Globus pallidus (tissue), 1 donor: ENCODE data around the gene TECPR2.
"Not testable (repeated sequence)": the region's sequence is repeated elsewhere in the genome, so short reads cannot be mapped to it uniquely, and the experiment has no call there.

Experiments used
- DNase-seq: peaks from one replicate; pipeline ENCODE4 v3.0.0-alpha.2; 2015; ENCODE audit warnings: low spot score

Gene TECPR2

DNA sequence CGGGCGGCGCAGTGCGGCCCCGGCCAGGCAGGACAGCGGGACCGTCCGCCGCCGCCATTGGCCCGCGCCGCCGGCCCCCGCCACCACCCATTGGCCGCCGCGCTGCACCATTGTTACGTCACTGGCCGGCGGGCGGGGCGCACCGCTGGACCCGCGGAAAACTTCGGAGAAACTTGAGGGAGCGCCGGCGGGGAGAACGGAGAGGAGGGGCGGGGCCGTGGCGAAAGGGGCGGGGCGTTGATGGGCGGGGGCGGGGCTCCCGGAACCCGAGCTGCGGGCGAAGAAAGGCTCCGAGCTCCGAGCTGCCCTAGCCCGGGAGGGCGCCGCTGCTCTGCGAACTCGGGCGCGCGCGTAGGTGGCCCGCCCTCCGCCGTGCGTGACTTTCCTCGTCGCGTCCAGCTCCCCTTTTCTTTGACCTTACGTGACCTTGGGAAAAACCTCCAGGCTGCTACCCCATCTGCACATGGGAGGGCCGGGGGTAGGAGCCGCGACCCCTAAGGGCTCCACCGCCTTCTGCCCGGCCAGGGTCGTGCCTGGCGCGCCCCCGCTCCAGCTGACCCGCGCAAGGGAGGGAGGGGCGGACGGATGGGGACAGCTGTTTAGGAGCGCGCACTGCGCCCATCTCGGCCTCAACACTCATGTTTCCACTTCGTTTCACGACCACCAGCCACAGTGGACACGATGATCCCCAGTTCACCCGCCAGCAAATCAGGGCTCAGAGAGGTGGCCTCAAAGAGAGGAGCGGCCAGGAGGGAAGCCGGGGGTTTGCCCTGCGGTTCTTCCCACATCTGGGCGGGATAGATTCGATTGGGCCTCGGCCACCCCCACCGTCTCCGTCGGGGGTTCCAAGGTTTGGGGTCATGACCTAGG lies 147.2 kb downstream of the TECPR2 start, which contains the start of gene ANKRD9:
TSS of gene ANKRD9 (minus strand) at position 31 of the 870 bp plus-strand sequence. CDS start 1,887 bp downstream, outside the sequence.
- peak; percentile 83 for DNase-seq

DNA sequence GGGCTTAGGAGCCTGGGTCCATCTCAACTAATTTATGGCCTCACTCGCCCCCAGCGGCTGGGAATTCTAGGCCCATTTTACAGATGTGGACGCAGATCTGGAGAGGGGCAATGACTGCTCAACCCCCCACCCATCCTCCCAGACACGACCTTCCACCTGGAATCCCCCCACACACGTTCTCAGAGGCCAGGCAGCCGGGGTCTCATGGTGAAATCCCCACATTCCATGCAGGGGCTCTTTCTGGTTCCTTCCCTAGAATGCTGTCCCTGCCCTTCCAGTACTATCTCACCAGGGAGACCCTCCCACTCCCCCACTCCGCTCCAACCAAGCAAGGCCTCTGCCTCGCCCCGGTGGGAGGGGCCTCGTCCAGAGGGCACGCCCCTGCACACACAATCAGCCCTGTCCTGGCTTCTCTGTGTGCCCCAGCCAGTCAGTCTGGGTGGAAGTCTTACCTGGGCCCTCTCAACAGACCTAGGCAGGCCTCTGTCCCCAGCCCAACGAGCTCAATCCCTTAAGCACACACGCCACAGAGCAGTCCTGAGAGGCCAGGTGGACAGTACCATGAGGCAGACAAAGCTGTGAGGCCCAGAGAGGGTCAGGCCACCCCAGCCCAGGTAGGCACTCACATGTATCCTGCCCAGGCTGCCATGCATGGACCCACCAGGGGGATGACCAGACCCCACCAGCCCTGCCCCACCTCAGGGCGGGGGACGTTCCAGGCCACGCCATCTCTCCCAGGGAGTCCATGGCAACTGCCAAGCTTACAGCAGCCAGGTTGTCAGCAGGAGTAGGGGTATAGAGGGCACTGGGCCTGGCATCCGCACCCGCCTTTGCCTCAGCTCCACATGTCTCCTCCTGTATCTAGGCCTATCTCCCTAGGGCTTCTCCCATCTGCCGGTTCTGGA lies 148.1 kb downstream of the TECPR2 start:
- no peak for DNase-seq

DNA sequence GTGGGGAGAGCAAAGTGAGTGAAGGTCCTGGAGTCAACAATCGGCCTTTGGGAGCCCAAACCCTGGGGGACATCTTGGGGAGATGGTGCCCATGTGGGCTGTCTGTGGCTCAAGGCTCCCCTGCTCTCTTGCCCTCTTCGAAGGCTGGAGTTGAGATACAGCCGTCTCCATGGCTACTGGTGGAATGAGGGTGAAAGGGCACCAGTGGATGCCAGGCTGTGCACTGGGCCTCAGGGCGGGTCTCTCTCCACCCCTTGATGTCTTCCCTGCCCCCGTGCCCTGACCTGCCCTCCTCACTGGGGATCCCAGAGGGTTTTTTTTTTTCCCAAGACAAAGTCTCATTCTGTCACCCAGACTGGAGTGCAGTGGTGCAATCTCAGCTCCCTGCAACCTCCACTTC lies 148.8 kb downstream of the TECPR2 start:
- no peak for DNase-seq

DNA sequence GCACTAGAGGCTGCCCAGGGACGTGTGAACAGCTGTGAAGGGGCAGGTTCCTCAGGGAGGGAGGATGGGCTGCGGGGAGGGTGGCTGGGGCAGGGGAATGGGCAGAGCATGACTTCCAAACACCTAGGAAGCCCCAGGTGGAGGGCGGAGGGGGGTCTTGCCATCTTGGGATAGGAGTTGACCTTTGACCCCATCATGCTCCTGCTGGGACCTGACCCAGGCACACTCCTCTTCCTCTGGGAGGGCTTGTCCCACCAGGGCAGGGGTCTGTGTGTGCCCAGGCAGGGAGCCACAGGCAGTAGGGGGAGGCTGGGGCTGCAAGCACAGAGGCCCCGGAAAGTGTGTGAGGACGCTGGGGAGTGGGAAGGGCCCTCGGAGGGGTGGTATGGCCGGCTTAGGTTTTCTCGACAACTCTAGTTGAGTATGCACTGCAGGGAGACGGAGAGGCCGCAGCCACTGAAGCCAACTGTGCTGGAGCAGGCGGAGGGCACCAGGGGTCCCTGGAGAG lies 150.1 kb downstream of the TECPR2 start:
- no peak for DNase-seq

DNA sequence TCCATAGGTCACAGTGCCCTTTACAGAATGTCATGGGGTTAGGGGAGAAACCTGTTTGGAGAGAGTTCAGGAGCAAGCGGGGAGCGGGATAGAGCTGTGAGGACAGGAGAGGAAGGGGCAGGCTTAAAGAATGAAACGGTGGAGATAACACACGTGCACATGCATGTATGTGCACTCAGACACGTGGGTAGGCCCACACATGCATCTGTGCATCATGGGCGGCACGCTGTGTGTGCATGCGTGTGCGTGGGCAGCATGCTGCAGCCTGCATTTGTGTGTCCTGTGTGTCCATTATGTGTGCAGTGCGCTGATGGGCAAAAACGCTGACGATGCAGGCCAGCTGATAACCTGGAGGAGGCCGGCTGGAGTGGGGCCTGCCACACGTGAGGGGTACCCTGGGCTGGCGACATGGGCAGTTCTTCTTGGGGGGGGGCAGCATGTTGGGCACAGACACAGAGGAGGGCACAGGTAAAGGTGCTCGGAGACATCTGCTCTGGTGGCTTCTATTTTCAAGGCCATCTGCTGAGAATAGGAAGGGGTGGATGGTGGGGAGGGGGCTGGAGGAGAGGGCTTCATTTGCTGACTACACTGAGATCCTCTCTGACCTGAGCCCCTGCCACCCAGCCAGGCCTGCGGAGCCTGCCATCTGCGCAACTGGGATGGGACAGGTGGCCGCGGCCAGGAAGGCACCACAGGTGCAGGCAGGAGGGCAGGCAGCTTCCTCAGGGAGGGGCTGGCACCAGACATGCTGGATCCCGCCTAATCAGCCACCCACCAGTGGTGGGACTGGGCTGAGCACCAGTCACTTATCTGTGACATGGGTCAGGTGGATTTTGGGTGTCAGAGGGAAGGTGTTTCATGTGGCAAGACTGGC lies 151.4 kb downstream of the TECPR2 start:
- DNase-seq = no peak

DNA sequence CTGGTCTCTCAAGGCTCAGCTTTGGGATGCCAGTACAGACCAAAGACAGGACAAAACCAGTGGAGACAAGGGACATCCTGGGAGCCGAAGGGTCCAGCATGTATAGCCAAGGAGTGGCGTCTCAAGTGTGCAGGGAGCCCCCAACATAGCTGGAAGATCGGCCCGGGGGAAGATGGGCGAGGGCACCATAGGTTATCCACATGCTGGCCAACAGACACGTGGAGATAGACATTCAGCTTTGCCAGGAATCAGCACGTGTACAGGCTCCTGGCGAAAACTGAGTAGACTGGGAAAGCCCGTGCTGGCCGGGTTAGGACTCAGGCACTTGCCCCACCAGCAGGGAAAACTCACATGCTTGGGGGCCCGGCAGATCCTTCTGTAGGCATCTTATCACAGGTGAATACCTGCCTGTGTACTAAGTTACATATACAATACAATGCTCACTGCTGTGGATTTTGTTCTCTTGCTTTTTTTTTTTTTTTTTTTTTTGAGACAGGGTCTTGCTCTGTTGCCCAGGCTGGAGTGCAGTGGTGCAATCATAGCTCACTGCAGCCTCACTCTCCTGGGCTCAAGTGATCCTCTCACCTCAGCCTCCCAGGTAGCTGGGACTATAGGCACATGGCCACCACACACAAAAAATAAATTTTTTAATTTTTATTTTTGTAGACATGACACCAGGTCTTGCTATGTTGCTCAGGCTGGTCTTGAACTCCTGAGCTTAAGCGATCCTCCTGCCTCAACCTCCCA lies 152.4 kb downstream of the TECPR2 start:
- DNase-seq = no peak

DNA sequence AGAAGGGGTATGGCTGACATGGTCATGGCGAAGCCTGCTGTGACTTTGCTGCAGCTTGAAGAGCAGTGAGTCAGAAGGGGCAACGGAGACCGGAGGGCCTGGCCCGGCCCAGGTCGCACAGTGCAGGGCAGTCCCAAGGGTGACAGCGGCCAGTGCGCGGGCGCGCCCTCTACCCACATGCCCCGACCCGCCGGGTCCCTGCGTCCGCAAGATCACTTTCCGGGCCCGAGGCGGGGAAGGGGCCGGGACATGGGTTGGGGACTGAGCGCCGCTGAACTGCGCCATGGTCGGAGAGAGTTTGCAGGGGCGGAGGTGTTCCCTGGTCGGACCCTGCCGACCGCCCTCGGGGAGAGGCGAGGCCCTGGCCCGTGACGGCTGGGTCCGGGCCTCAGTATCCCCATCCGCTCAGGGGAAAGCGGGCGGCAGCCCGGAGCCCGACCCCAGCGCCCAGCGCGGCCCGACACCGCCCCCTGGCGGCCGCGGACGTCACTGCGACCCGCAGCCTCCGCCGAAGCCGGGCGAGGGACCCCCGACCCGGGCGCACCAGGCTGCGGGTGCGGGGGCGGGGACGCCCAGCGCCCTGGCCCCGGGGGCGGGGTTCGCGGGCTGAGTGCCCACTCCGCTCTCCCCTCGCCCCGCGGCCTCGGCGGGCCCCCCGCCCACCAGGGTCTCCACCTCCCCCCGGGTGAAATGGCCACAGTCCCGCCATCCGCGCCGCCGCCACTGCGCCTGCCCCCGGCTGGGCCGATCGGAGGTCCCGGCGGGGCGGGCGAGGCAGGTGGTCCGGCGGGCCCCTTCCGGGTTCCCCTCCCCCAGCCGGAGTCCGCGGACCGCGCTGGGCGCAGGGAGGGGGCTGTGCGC lies 154.0 kb downstream of the TECPR2 start:
- peak; percentile 41 for DNase-seq

DNA sequence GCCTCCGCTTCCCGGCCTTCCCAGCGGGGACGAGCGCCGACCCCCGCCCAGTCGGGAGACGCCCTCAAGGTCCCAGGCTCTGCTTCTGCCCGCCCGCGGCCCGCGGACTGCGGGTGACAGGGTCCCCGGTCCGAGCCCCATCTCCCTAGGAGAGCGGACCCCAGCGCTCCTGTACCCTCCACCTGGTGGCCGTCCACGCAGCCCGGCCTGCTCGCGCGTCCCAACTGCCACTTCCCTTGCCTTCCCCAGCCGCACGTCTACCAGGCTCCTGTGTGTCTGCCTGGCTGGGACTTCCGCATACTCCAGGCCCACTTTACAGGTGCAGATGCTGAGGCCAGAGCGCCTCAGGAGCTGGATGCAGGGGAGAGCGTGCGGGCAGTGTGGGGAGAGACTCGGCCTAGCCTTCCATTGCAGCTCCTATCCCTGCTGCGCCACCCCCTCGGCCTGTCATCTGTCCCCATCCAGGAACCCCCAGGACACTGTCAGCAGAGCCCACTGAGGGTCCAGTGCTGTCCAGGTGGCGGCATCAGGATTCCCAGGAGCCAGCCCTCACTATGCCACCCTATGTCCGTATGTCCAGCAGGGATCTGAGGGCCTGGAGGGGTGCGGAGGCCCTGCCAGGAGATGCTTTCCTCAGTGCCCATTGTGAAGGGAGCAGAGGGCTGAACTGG lies 154.8 kb downstream of the TECPR2 start:
- DNase-seq = no peak

DNA sequence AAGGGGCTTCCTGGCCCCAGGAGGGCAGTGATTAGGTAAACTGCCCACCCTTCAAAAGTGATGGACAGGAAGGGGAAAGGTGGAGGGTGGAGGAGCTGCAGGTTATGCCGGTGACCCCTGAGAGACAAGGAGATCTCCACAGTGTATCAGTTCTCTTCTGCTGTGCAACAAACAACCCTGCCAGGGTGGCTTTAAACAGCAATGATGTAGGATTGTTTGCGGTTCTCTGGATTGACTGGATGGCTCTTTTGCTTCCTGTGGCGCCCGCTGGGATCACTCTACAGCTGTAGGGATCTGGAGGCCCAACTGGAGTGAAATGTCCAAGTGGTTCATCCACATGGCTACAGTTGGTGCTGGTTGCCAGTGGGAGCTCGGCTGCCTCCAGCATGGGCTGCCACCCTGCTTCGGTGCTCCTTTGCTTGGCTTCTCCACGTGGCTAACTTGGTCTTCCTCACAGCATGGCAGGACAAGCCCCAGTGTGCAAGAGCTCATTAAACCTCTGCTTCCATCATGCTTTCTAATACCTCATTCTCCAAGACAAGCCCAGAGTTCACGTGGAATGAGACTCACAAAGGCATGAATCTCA lies 155.4 kb downstream of the TECPR2 start:
- DNase-seq = no peak

DNA sequence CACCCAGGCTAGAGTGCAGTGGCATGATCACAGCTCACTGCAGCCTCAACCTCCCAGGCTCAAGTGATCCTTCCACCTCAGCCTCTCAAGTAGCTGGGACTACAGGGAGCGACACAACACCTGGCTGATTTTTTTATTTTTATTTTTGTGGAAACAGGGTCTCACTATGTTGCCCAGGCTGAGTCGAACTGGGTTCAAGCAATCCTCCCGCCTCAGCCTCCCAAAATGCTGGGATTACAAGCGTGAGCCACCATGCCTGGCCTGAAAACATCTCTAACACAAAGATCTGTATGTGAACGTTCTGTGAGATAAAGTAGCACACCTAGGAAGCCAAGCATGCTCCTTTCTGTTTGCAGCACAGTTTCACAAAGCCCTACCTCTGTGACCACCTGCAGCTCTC lies 157.0 kb downstream of the TECPR2 start:
- DNase-seq = not testable (repeated sequence)

DNA sequence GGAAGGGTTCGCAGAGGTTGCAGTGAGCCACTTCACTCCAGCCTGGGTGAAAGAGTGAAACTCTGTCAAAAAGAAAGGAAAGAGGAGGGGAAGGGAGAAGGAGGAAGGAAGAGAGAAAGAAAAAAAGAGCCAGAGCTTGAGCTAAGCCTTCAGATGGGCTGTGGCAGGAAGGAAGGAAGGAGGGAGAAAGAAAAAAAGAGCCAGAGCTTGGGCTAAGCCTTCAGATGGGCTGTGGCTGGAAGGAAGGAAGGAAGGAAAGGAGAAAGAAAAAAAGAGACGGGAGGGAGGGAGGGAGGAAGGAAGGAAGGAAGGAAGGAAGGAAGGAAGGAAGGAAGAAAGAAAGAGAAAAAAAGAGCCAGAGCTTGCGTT lies 160.4 kb downstream of the TECPR2 start:
- no peak for DNase-seq

DNA sequence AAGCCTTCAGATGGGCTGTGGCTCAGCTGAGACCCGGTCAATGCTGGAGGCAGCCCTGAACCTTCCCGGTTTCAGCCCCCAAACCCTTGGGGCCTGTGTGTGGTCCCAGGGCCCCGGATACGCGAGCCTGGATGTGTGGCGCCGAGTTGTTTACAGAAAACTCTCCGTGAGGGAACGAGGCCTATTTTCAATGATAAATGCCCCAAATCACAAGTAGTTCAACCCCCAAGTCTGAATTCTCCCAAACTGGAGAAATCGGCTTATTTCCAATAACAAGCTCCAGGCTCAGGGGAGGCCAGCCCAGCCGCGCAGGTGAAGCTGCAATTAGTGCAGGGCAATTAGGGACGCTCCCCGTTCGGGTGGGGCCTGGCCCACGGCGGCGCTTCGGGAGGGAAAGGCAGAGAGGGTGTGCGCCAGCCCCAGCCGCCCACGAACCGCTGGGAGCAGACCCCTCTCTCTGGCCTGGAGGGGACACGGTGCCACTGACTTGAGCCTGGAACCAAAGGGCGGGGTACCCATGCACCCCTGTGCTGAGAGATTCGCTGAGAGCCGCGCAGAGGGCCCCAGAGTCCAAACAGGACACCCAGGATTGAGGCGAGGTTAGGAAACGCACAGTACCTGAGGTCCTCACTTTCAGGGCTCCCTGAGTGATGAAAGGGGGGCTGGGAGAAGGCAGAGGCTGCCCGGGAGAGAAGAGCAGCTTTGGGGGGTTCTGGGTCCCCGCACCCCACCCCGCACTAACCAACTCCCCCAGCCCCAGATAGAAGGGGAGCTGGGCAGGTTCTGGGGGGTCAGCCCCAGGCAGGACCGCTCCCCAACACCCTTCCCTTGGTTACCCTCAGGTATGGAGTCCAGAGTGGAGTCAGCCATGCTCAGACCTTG lies 161.1 kb downstream of the TECPR2 start:
- DNase-seq = no peak

DNA sequence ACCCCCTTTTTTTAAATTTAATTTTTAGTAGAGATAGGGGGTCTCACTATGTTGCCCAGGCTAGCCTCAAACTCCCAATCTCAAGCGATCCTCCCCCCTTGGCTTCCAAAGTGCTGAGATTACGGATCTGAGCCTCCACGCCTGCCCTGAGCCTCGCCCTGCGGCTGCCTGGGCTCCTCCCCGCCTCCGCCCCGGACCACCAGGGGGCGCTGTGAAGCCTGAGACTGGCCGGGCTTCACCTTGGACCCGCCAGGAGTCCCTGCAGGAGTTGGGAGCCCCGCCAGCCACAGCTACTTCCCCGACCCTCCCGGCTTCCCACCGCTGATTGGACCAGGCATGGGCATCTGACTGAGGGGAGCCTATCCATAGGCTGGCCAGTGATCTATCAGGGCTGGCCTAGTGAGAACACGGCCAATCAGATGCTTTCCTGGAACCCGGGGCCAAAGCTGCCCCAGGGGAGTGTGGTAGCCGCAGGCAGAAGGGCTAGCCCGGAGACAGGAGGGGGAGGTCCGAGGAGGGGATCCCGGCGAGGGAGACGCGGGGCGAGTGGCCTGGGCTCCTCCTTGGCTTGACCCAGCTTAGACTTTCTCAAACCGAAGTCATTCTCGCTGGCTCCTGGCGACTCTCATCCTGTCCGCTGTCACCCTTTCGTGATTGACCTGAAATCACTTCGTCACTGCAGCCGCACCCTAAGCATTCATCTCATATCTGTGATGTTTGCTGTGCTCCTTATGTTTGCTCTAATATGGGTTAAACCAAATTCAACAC lies 161.9 kb downstream of the TECPR2 start:
- DNase-seq = peak; percentile 94

DNA sequence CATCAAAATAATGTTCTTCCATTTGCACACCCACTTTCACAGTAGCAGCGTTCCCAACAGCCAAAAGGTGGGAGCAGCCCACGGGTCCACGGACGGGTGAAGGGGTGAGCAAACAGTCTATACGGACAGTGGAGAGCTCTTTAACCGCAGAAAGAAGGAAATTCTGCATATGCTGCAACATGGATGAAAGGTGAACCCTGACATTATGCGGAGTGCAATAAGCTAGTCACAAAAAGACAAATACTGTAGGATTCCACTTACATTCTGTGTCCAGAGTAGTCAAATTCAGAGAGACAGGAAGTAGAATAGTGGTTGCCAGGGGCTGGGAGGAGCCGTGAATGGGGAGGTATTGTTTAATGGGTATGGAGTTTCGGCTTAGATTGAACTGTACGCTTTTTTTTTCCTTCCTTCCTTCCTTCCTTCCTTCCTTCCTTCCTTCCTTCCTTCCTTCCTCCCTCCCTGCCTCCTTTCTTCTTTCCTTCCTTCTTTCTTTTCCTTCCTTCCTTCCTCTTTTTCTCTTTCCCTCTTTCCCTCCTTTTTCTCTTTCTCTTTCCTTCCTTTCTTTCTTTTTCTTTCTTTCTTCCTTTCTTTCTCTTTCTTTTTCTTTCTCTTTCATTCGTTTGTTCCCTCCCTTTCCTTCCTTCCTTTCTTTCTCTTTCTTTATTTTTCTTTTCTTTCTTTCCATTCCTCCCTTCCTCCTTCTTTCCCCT lies 162.6 kb downstream of the TECPR2 start:
- DNase-seq = no peak

DNA sequence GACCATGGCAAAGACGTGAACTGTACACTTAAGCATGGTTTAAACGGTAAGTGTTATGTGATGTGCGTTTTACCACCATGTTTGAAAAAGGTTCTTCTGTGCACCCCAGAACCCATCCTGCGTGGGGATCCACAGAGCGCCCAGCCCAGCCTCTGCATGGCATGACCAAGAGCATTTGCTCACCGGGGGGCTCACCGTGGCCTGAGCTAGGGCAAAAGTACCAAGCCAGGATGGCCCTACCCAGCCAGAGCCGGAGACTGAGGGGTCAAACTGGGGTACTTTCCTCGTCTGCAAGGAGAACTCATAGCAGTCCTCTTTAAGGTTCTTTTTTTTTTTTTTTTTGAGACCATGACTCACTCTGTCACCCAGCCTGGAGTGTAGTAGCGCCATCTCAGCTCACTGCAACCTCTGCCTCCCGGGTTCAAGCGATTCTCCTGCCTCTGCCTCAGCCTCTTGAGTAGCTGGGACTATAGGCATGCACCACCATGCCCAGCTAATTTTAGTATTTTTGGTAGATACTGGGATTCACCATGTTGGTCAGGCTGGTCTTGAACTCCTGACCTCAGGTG lies 163.3 kb downstream of the TECPR2 start:
- DNase-seq = no peak
